IMR-90 (cell line): ENCODE results near the gene MAU2. TPM values are rescaled to one million over a fixed set of nuclear protein-coding genes. Genes with fewer than 3 reads are reported as not detected.
"Not testable (repeated sequence)": the region's sequence is repeated elsewhere in the genome, so short reads cannot be mapped to it uniquely, and the experiment has no call there.

Experiments
- ATAC-seq: fragments of 200-7000 bp; cut with Tn5 transposase; 2 replicates; pipeline ENCODE4 v1.9.1; 2020; ENCODE audit warnings: low read depth, mild to moderate bottlenecking, moderate library complexity
- BruUV-seq: library from RNA; stranded (reverse); fragments of 400-500 nt; replicated peaks from 2 replicates; lab custom pipeline; 2021; lab: Mats Ljungman, UMichigan
- CTCF ChIA-PET: fragments of 300-600 bp; formaldehyde crosslinking; extraction: SDS; loops from one replicate; lab custom pipeline; 2021; ENCODE audit warnings: antibody characterized with exemption; lab: Yijun Ruan, JAX
- POLR2A ChIA-PET: fragments of 300-600 bp; sonication (Branson Sonifier 250); formaldehyde crosslinking; loops from one replicate; lab custom pipeline; 2022; ENCODE audit warnings: antibody characterized with exemption; ENCODE audit not compliant: unreplicated experiment; lab: Charles Lee
- DNase-seq: peaks from one replicate; pipeline ENCODE4 v3.0.0; 2013
- H2AFZ ChIP-seq: replicated peaks from 2 replicates; pipeline ENCODE3; 2013; ENCODE audit warnings: low read length, mild to moderate bottlenecking; ENCODE audit not compliant: poor library complexity
- H2AK5ac ChIP-seq: 2 replicates; pipeline ENCODE4 v1.6.1; 2013; ENCODE audit warnings: low read depth, low read length, inconsistent platforms
- H2AK9ac ChIP-seq: replicated peaks from 2 replicates; pipeline ENCODE3; 2013; ENCODE audit warnings: mild to moderate bottlenecking, low read depth, low read length, moderate library complexity; ENCODE audit not compliant: poor library complexity
- H2BK120ac ChIP-seq: 2 replicates; pipeline ENCODE4 v1.6.1; 2013; ENCODE audit warnings: low read depth, low read length, inconsistent platforms
- H2BK15ac ChIP-seq: 3 replicates; pipeline ENCODE4 v1.6.1; 2013; ENCODE audit warnings: low read depth, low read length, inconsistent platforms
- H2BK20ac ChIP-seq: 2 replicates; pipeline ENCODE4 v1.6.1; 2013; ENCODE audit warnings: low read depth, mild to moderate bottlenecking, inconsistent platforms, low read length, moderate library complexity
- H2BK5ac ChIP-seq: 2 replicates; pipeline ENCODE4 v1.6.1; 2013; ENCODE audit warnings: mild to moderate bottlenecking, low read depth, low read length, inconsistent platforms; ENCODE audit not compliant: poor library complexity, severe bottlenecking
- H3K14ac ChIP-seq: replicated peaks from 2 replicates; pipeline ENCODE4 v1.6.1; 2013; ENCODE audit warnings: low read depth, low read length, inconsistent platforms
- H3K18ac ChIP-seq: 2 replicates; pipeline ENCODE4 v1.6.1; 2013; ENCODE audit warnings: low read depth, low read length, control low read depth
- H3K23ac ChIP-seq: 2 replicates; pipeline ENCODE4 v1.6.1; 2013; ENCODE audit warnings: low read depth, low read length, inconsistent platforms
- H3K27ac ChIP-seq: 2 replicates; pipeline ENCODE4 v1.5.1; 2013; ENCODE audit warnings: mild to moderate bottlenecking, control low read depth, low read length; ENCODE audit not compliant: insufficient read depth
- H3K27me3 ChIP-seq: 2 replicates; pipeline ENCODE4 v1.6.1; 2013; ENCODE audit warnings: low read length; ENCODE audit not compliant: control insufficient read depth, insufficient read depth
- H3K36me3 ChIP-seq: 2 replicates; pipeline ENCODE4 v1.6.1; 2013; ENCODE audit warnings: low read length, mixed read lengths; ENCODE audit not compliant: control insufficient read depth, insufficient read depth
- H3K4ac ChIP-seq: 2 replicates; pipeline ENCODE4 v1.6.1; 2013; ENCODE audit warnings: low read depth, low read length, inconsistent platforms
- H3K4me1 ChIP-seq: 2 replicates; pipeline ENCODE4 v1.6.1; 2013; ENCODE audit warnings: low read length, mixed read lengths; ENCODE audit not compliant: control insufficient read depth, insufficient read depth
- H3K4me2 ChIP-seq: 2 replicates; pipeline ENCODE4 v1.6.1; 2013; ENCODE audit warnings: low read depth, mild to moderate bottlenecking, control low read depth, low read length, moderate library complexity
- H3K4me3 ChIP-seq: 2 replicates; pipeline ENCODE4 v1.5.1; 2013; ENCODE audit warnings: low read depth, mild to moderate bottlenecking, control low read depth, low read length, moderate library complexity; ENCODE audit not compliant: insufficient read depth
- H3K56ac ChIP-seq: 2 replicates; pipeline ENCODE4 v1.6.1; 2013; ENCODE audit warnings: low read length, inconsistent platforms; ENCODE audit not compliant: insufficient read depth; ENCODE audit errors: extremely low read depth
- H3K79me1 ChIP-seq, 2 experiments: 2 replicates each; pipeline ENCODE4 v1.6.1; 2013; ENCODE audit warnings: low read length in 2 of 2, inconsistent platforms in 1 of 2, low read depth in 1 of 2
- H3K9ac ChIP-seq: 2 replicates; pipeline ENCODE4 v1.6.1; 2013; ENCODE audit warnings: low read depth, low read length, control low read depth
- H3K9me1 ChIP-seq: 2 replicates; pipeline ENCODE4 v1.6.1; 2013; ENCODE audit warnings: low read length, inconsistent platforms; ENCODE audit not compliant: insufficient read depth
- H3K9me3 ChIP-seq: 2 replicates; pipeline ENCODE4 v1.6.1; 2013; ENCODE audit warnings: low read length; ENCODE audit not compliant: control insufficient read depth, insufficient read depth
- H4K20me1 ChIP-seq: 2 replicates; pipeline ENCODE4 v1.6.1; 2013; ENCODE audit warnings: low read length, inconsistent platforms; ENCODE audit not compliant: insufficient read depth
- H4K5ac ChIP-seq: 2 replicates; pipeline ENCODE4 v1.6.1; 2013; ENCODE audit warnings: mild to moderate bottlenecking, low read depth, low read length, control low read depth
- H4K8ac ChIP-seq, 2 experiments: 2 replicates each; pipeline ENCODE4 v1.6.1; 2013; ENCODE audit warnings: low read depth in 2 of 2, low read length in 2 of 2, control low read depth in 1 of 2, inconsistent platforms in 1 of 2
- H4K91ac ChIP-seq: 2 replicates; pipeline ENCODE4 v1.6.1; 2013; ENCODE audit warnings: low read depth, low read length, inconsistent platforms; ENCODE audit not compliant: insufficient read depth
- WGBS, 2 experiments: methylation state at CpG; one replicate each; pipeline versions ENCODE4 v1.1.5 to v1.1.7; 2013; ENCODE audit warnings: missing lambda C conversion rate in 2 of 2; ENCODE audit not compliant: insufficient read length in 1 of 2; ENCODE audit errors: extremely low coverage in 2 of 2; 5-methylcytosine and 5-hydroxymethylcytosine counted together
- dilution Hi-C: fragments of 300-500 bp; cut with HindIII; formaldehyde crosslinking; loops from one replicate; pipeline ENCODE4 v1.14.3; 2018; ENCODE audit warnings: low sequenced_read_pairs; ENCODE audit not compliant: unreplicated experiment
- in situ Hi-C: fragments of 300-500 bp; cut with MboI; formaldehyde crosslinking; loops from 3 replicates; pipeline ENCODE4 v1.14.3; 2019; ENCODE audit warnings: low sequenced_read_pairs, inconsistent platforms, mixed read lengths
- intact Hi-C: fragments of 100-400 bp; cut with micrococcal nuclease; formaldehyde crosslinking; loops from 2 replicates; pipeline ENCODE4 v1.10.0; 2022
- polyA plus RNA-seq, 3 experiments: library from polyadenylated mRNA; depleted of rRNA; stranded (reverse); fragments of >200 nt; gene quantifications; 2 replicates each; pipeline ENCODE4 v1.2.3, GENCODE V29; 2012; ENCODE audit warnings: low replicate concordance in 1 of 3
- total RNA-seq: library from RNA; depleted of rRNA; stranded (reverse); fragments of >200 nt; gene quantifications from 2 replicates; pipeline ENCODE4 v1.2.3, GENCODE V29; 2012

Gene MAU2
- total and polyA plus RNA-seq, 2 of the 4 experiments (the other 2 are of a cell fraction): 24.6 to 31.1 TPM

GRCh38 chr19:19389683-19390082 is 69.1 kb downstream of the MAU2 start:
- H3K4me2 ChIP-seq, H2BK20ac ChIP-seq, CTCF ChIA-PET: not testable (repeated sequence)

GRCh38 chr19:19394333-19394732 is 73.7 kb downstream of the MAU2 start:
- CTCF ChIA-PET, H3K27me3 ChIP-seq, dilution Hi-C loops, BruUV-seq, H3K9me3 ChIP-seq, intact Hi-C loops, H3K4me1 ChIP-seq, H3K4me2 ChIP-seq, H2AK9ac ChIP-seq, H3K4me3 ChIP-seq, H2BK120ac ChIP-seq, H2BK5ac ChIP-seq, POLR2A ChIA-PET, H4K8ac ChIP-seq, H4K20me1 ChIP-seq, ATAC-seq, H3K4ac ChIP-seq, H3K23ac ChIP-seq, H3K9me1 ChIP-seq, H3K27ac ChIP-seq, H4K91ac ChIP-seq, H2AFZ ChIP-seq, H2BK20ac ChIP-seq, H2AK5ac ChIP-seq, DNase-seq, H2BK15ac ChIP-seq, H4K5ac ChIP-seq, H3K36me3 ChIP-seq, H3K18ac ChIP-seq, H3K56ac ChIP-seq: not testable (repeated sequence)
- WGBS, 2 experiments: 87% methylated on average over 4 of the region's 7 CpGs; no CpG with 5 or more reads in 1 of the 2 experiments
- peak overlapping the region; percentile 48; the same call in 1 of the 2 replicates for H3K14ac ChIP-seq
- peak overlapping the region; percentile 2; the same call in 1 of the 2 replicates for H3K9ac ChIP-seq
- in situ Hi-C loops: loop anchor here (25.0 kb wide), 1 partner anchor 243 kb away; the partner anchor contains the start of genes GMIP and LPAR2
- peaks cover 22 to 69% of the 10 kb centered on the region in 2 experiments for H3K79me1 ChIP-seq

More at GRCh38 chr19:19389683-19390082, 69.1 kb downstream of the MAU2 start:
- H2AK5ac ChIP-seq, H2AFZ ChIP-seq, H3K4ac ChIP-seq, H3K56ac ChIP-seq, H2BK5ac ChIP-seq, BruUV-seq, H3K27me3 ChIP-seq, H4K20me1 ChIP-seq, H3K4me1 ChIP-seq, dilution Hi-C loops, H2BK15ac ChIP-seq, H3K27ac ChIP-seq, H3K9me1 ChIP-seq, H4K91ac ChIP-seq, H3K9me3 ChIP-seq, H3K14ac ChIP-seq, H4K5ac ChIP-seq, H3K9ac ChIP-seq, H2BK120ac ChIP-seq, H3K18ac ChIP-seq, H3K36me3 ChIP-seq, H3K4me3 ChIP-seq, H4K8ac ChIP-seq, H3K23ac ChIP-seq, POLR2A ChIA-PET, ATAC-seq, H2AK9ac ChIP-seq, DNase-seq: not testable (repeated sequence)
- intact Hi-C loops: loop anchor here (5.0 kb wide), 1 partner anchor 98 kb away; no protein-coding TSS in a partner anchor
- in situ Hi-C loops: loop anchor here (25.0 kb wide), 1 partner anchor 248 kb away; the partner anchor contains the start of genes GMIP and LPAR2
- 93% methylated on average over 4 of the region's 12 CpGs; no CpG with 5 or more reads in 1 of the 2 experiments for WGBS, 2 experiments
- peaks cover 26 to 71% of the 10 kb centered on the region in 2 experiments for H3K79me1 ChIP-seq
